ENCODE results near the gene UXS1. TPM values are rescaled to one million over a fixed set of nuclear protein-coding genes. Genes with fewer than 3 reads are reported as not detected.

Gene UXS1
- polyA plus RNA-seq, 1 donor from 2014 or later: 19.1 TPM

DNA sequence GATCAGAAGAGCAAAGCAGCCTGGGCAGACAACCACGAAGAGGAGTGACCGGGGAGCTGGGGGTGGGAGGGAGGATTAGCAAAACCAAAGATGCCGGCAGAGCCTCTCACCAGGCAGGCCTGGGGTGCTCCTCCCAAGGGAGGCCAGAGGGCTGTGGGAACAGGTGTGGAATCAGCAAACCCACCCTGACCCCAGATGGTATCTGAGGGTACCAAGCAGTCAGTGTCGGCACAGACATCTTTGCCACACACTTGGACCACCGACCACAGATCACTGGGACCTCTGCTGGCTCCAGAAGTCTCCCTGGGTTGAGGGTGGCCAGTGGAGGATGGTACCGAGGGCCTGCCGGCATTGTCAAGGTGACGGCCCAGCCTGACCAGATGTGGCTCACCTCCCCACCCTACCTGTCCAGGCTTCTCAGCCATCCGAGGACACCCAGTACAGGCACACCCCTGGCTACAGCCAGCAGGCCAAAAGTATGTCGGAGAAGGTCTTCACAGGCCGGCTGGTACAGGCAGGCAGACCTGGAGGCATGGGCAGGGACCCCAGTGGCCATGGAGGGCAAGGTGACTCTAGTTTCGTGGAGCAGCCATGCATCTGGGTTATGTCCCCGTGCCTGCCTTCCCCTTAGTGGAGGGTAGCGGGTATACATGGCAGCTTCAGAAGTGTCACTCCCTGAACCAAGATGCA is 82.1 kb downstream of the UXS1 start:
- no peaks in the 10 kb centered on the region for H3K79me2 ChIP-seq (replicated peaks; ENCODE audit: insufficient read depth, low read length)
- no peaks in the 10 kb centered on the region for H3K9me3 ChIP-seq (ENCODE audit: low read length)
- peaks cover 9% of the 10 kb centered on the region for H3K36me3 ChIP-seq (ENCODE audit: insufficient read depth, low read length)
- no peak overlapping the region for H2AFZ ChIP-seq (ENCODE audit: low read depth, low read length)
- H4K20me1 ChIP-seq (ENCODE audit: insufficient read depth): no peaks in the 10 kb centered on the region
- H3K27ac ChIP-seq (ENCODE audit: low read length): no peak overlapping the region
- no peak overlapping the region for H3K4me3 ChIP-seq (ENCODE audit: low read length)
- H3K27me3 ChIP-seq (ENCODE audit: insufficient read depth, low read depth, low read length): no peaks in the 10 kb centered on the region
- H3F3A ChIP-seq (ENCODE audit: insufficient read depth, low read length, poor library complexity, severe bottlenecking): no peaks in the 10 kb centered on the region
- no peak overlapping the region for H3K9ac ChIP-seq (ENCODE audit: low read length)
- H3K4me2 ChIP-seq (ENCODE audit: low read length): no peak overlapping the region
- H3K9me2 ChIP-seq (ENCODE audit: insufficient read depth, low read length): no peaks in the 10 kb centered on the region
- no peak for TF ChIP-seq EZH2 (IDR thresholded peaks at IDR 0.05; ENCODE audit: borderline replicate concordance, insufficient read depth, low read length, poor library complexity, severe bottlenecking)
- no peak for TF ChIP-seq SMC3 (conservative IDR thresholded peaks at IDR 0.05; ENCODE audit: poor library complexity)
- no peak for TF ChIP-seq REST (IDR thresholded peaks at IDR 0.05; ENCODE audit: borderline replicate concordance)
- no peak for TF ChIP-seq TAF1 (IDR thresholded peaks at IDR 0.05; ENCODE audit: low read depth)
- no peak for TF ChIP-seq POLR2AphosphoS5 (IDR thresholded peaks at IDR 0.05)
- TF ChIP-seq RAD21 (conservative IDR thresholded peaks at IDR 0.05): no peak
- TF ChIP-seq EP300 (conservative IDR thresholded peaks at IDR 0.05; ENCODE audit: poor library complexity, severe bottlenecking): no peak
- TF ChIP-seq MXI1 (conservative IDR thresholded peaks at IDR 0.05; ENCODE audit: poor library complexity, severe bottlenecking): no peak
- TF ChIP-seq, protein P1, sequence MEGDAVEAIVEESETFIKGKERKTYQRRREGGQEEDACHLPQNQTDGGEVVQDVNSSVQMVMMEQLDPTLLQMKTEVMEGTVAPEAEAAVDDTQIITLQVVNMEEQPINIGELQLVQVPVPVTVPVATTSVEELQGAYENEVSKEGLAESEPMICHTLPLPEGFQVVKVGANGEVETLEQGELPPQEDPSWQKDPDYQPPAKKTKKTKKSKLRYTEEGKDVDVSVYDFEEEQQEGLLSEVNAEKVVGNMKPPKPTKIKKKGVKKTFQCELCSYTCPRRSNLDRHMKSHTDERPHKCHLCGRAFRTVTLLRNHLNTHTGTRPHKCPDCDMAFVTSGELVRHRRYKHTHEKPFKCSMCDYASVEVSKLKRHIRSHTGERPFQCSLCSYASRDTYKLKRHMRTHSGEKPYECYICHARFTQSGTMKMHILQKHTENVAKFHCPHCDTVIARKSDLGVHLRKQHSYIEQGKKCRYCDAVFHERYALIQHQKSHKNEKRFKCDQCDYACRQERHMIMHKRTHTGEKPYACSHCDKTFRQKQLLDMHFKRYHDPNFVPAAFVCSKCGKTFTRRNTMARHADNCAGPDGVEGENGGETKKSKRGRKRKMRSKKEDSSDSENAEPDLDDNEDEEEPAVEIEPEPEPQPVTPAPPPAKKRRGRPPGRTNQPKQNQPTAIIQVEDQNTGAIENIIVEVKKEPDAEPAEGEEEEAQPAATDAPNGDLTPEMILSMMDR (IDR thresholded peaks at IDR 0.05; ENCODE audit: poor library complexity, severe bottlenecking): no peak

DNA sequence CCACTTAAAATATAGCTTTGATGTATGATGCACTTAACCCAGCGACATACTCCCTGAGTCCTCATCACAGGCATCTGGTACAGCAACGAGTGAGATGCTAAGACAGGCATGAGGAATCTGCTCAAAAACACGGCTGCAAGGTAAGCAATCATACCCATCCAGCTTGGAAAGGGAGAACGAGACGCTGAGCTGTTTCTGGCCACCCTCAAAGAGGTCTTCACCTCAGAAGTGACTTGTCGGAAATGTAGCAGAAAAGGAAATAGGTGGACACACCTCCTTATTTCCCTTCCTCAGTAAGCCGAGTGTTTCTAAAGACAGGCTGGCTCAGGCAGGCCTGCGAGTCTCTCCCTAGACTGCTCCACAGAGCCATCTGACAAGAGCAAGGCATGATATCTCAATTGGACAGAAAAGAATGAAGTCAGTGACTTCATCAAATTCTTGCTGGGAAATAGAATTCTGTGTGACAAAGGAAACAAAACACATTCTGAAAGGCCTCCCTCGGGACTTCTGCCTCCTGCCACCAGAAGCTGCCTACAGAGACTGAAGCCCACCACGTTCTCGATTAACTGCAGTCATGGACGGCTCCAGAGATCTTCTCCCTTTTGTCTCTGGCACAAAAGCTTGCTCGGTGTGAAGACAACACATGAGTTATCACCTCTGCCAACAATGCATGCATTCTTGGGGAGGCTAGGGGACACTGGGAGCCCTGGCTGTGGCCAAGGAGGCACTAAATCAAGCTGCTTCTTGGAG is 84.3 kb downstream of the UXS1 start:
- Histone ChIP-seq H3K9ac (ENCODE audit: low read length) (no peak overlapping the region), H4K20me1 (ENCODE audit: insufficient read depth) (no peaks in the 10 kb centered on the region), H3K79me2 (replicated peaks; ENCODE audit: insufficient read depth, low read length) (no peaks in the 10 kb centered on the region), H3K27me3 (ENCODE audit: insufficient read depth, low read depth, low read length) (no peaks in the 10 kb centered on the region), H3K36me3 (ENCODE audit: insufficient read depth, low read length) (no peaks in the 10 kb centered on the region), H3K9me2 (ENCODE audit: insufficient read depth, low read length) (no peaks in the 10 kb centered on the region), H3K4me3 (ENCODE audit: low read length) (no peak overlapping the region), H3K9me3 (ENCODE audit: low read length) (no peaks in the 10 kb centered on the region), H3F3A (ENCODE audit: insufficient read depth, low read length, poor library complexity, severe bottlenecking) (no peaks in the 10 kb centered on the region), H2AFZ (ENCODE audit: low read depth, low read length) (no peak overlapping the region), H3K27ac (ENCODE audit: low read length) (peak overlapping the region; percentile 35), H3K4me2 (ENCODE audit: low read length) (no peak overlapping the region)
- TF ChIP-seq EP300 (conservative IDR thresholded peaks at IDR 0.05; ENCODE audit: poor library complexity, severe bottlenecking): peak; percentile 15
- no peak for TF ChIP-seq POLR2AphosphoS5 (IDR thresholded peaks at IDR 0.05)
